ENCODE results near the gene CLEC1B. TPM values are rescaled to one million over a fixed set of nuclear protein-coding genes. Genes with fewer than 3 reads are reported as not detected.
"Not testable (repeated sequence)": the region's sequence is repeated elsewhere in the genome, so short reads cannot be mapped to it uniquely, and the experiment has no call there.

CLEC1B gene
- total RNA-seq, 3 donors from 2014 or later = not detected

- Histone ChIP-seq H3K27ac (no peak overlapping the region), H3K4me1 (no peaks in the 10 kb centered on the region), H3K4me3 (no peak overlapping the region), H3K36me3 (no peaks in the 10 kb centered on the region), H3K9me3 (peaks cover 0 to 5% of the 10 kb centered on the region in 2 donors), H3K27me3 (no peaks in the 10 kb centered on the region)
- TF ChIP-seq POLR2AphosphoS5 (IDR thresholded peaks at IDR 0.05) = no peak
- no peak for DNase-seq (ENCODE audit: low spot score in 2 of 2)
- intact Hi-C loops (cut with DNase I; ENCODE audit: low total_unique reads) = no loop called here
Observed at GRCh38 chr12:10001171-10001776, 2.4 kb upstream of the CLEC1B start.

DNA sequence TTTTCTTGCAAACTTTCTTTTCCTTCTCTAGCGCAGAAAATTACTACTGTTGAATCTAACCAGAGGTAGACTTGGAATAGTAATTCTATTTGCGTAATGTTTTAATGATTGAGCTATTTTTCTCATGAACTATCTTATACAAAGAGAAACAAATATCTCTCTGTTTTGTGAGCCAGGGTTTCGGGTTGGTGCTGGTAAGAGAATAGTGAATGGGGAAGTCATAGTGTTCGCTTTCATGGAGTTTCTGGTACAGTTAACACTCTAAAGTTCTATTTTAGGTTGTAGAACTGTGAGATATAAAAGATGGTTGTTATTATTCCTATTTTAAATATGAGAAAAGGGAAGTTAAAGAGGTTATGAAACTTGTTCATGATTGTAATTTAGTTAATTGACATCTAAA is 6.6 kb downstream of the CLEC1B start:
- DNase-seq (ENCODE audit: low spot score in 2 of 2) = no peak
- Histone ChIP-seq H3K4me1 (no peaks in the 10 kb centered on the region), H3K36me3 (no peaks in the 10 kb centered on the region), H3K27me3 (no peaks in the 10 kb centered on the region), H3K4me3 (no peak overlapping the region), H3K9me3 (no peaks in the 10 kb centered on the region), H3K27ac (no peak overlapping the region)
- TF ChIP-seq, protein P1, sequence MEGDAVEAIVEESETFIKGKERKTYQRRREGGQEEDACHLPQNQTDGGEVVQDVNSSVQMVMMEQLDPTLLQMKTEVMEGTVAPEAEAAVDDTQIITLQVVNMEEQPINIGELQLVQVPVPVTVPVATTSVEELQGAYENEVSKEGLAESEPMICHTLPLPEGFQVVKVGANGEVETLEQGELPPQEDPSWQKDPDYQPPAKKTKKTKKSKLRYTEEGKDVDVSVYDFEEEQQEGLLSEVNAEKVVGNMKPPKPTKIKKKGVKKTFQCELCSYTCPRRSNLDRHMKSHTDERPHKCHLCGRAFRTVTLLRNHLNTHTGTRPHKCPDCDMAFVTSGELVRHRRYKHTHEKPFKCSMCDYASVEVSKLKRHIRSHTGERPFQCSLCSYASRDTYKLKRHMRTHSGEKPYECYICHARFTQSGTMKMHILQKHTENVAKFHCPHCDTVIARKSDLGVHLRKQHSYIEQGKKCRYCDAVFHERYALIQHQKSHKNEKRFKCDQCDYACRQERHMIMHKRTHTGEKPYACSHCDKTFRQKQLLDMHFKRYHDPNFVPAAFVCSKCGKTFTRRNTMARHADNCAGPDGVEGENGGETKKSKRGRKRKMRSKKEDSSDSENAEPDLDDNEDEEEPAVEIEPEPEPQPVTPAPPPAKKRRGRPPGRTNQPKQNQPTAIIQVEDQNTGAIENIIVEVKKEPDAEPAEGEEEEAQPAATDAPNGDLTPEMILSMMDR (IDR thresholded peaks at IDR 0.05) = no peak
- TF ChIP-seq POLR2A (IDR thresholded peaks at IDR 0.05) (no peak), POLR2AphosphoS5 (IDR thresholded peaks at IDR 0.05) (no peak)
- intact Hi-C loops (cut with DNase I; ENCODE audit: low total_unique reads) = no loop called here

- Histone ChIP-seq H3K27me3 (no peaks in the 10 kb centered on the region), H3K9me3 (no peaks in the 10 kb centered on the region), H3K27ac (no peak overlapping the region), H3K4me1 (no peaks in the 10 kb centered on the region), H3K4me3 (no peak overlapping the region), H3K36me3 (no peaks in the 10 kb centered on the region)
- TF ChIP-seq POLR2A (IDR thresholded peaks at IDR 0.05) (no peak), POLR2AphosphoS5 (IDR thresholded peaks at IDR 0.05) (no peak)
- TF ChIP-seq, protein P1 (IDR thresholded peaks at IDR 0.05) = no peak
- no peak for DNase-seq (ENCODE audit: low spot score in 2 of 2)
- intact Hi-C loops (cut with DNase I; ENCODE audit: low total_unique reads) = no loop called here
Observed at GRCh38 chr12:9991876-9992275, 7.0 kb downstream of the CLEC1B start.

- Histone ChIP-seq H3K4me1 (no peaks in the 10 kb centered on the region), H3K36me3 (no peaks in the 10 kb centered on the region), H3K27me3 (no peaks in the 10 kb centered on the region), H3K27ac (no peak overlapping the region), H3K4me3 (no peak overlapping the region), H3K9me3 (no peaks in the 10 kb centered on the region)
- TF ChIP-seq POLR2AphosphoS5 (IDR thresholded peaks at IDR 0.05) (no peak), POLR2A (IDR thresholded peaks at IDR 0.05) (no peak)
- TF ChIP-seq, protein P1 (IDR thresholded peaks at IDR 0.05) = no peak
- intact Hi-C loops (cut with DNase I; ENCODE audit: low total_unique reads) = no loop called here
- no peak for DNase-seq (ENCODE audit: low spot score in 2 of 2)
Observed at GRCh38 chr12:9980126-9980525, 18.8 kb downstream of the CLEC1B start.

DNA sequence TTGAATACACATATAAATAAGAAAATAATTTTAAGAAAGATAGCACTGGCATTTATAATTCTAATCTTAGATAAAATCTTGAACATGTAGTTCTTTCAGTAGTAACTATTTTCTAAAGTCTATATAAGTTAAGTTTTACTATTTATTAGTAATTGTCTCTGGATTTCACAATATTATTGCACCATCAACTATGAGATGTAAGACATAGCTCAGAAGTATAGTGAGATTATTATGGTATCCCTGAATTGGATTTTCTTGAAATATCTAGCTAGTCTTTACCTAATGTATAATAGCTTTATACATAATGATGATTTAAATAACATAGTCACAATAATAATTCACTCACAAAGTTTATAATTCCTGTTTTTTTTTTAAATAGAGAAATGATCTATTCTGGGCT is 21.0 kb downstream of the CLEC1B start:
- Histone ChIP-seq H3K4me3 (no peak overlapping the region), H3K27me3 (no peaks in the 10 kb centered on the region), H3K9me3 (no peaks in the 10 kb centered on the region), H3K36me3 (no peaks in the 10 kb centered on the region), H3K27ac (no peak overlapping the region), H3K4me1 (no peaks in the 10 kb centered on the region)
- TF ChIP-seq POLR2AphosphoS5 (IDR thresholded peaks at IDR 0.05) (no peak), POLR2A (IDR thresholded peaks at IDR 0.05) (no peak)
- intact Hi-C loops (cut with DNase I; ENCODE audit: low total_unique reads) = no loop called here
- DNase-seq (ENCODE audit: low spot score in 2 of 2) = no peak

DNA sequence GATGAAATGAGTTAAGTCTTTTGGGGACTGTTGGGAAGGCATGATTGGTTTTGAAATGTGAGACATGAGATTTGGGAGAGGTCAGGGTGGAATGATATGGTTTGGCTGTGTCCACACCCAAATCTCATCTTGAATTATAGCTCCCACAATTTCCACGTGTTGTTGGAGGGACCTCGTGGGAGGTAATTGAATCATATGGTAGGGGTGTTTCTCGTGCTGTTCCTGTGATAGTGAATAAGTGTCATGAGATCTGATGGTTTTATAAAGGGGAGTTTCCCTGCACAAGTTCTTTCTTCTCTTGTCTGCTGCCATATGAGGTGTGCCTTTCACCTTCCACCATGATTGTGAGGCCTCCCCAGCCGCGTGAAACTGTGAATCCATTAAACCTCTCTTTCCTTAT is 22.3 kb downstream of the CLEC1B start:
- H3K27ac ChIP-seq; H3K27me3 ChIP-seq; H3K9me3 ChIP-seq; H3K4me3 ChIP-seq; DNase-seq (ENCODE audit: low spot score in 2 of 2); H3K36me3 ChIP-seq; H3K4me1 ChIP-seq; intact Hi-C loops (cut with DNase I; ENCODE audit: low total_unique reads): not testable (repeated sequence)

DNA sequence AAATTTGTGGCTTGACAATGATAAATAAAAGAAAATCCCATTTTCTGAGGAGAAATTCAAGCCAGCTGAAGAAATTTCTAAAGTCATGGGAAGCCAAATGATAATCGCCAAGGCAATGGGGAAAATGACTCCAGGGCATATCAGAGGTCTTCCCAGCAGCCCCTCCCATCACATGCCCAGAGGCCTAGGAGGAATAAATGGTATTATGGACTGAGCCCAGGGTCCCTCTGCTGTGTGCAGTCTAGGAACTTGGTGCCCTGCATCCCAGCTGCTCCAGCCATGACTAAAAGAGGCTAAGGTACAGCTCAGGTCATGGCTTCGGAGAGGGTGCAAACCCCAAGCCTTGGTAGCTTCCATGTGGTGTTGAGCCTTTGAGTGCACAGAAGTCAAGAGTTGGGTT is 23.3 kb downstream of the CLEC1B start:
- TF ChIP-seq POLR2A (IDR thresholded peaks at IDR 0.05) = no peak
- TF ChIP-seq POLR2AphosphoS5 (IDR thresholded peaks at IDR 0.05) = no peak
- TF ChIP-seq, protein P1 (IDR thresholded peaks at IDR 0.05) = no peak
- Histone ChIP-seq H3K27me3 (no peaks in the 10 kb centered on the region), H3K9me3 (no peaks in the 10 kb centered on the region), H3K4me3 (no peak overlapping the region), H3K36me3 (no peaks in the 10 kb centered on the region), H3K27ac (no peak overlapping the region), H3K4me1 (no peaks in the 10 kb centered on the region)
- DNase-seq (ENCODE audit: low spot score in 2 of 2) = no peak
- intact Hi-C loops (cut with DNase I; ENCODE audit: low total_unique reads) = no loop called here

DNA sequence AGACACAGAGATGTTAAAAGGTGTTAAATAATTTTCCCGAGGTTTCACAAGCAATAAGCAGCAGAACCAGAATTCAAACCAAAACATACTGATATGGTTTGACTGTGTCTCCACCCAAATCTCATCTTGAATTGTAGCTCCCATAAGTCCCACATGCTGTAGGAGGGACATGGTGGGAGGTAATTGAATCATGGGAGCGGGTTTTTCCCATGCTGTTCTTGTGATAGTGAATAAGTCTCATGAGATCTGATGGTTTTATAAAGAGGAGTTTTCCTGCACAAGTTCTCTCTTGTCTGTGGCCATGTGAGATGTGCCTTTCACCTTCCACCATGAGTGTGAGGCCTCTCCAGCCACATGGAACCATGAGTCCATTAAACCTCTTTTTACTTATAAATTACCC is 24.2 kb downstream of the CLEC1B start:
- H3K4me1 ChIP-seq; H3K27me3 ChIP-seq; H3K4me3 ChIP-seq; H3K27ac ChIP-seq; DNase-seq (ENCODE audit: low spot score in 2 of 2); H3K9me3 ChIP-seq; H3K36me3 ChIP-seq; intact Hi-C loops (cut with DNase I; ENCODE audit: low total_unique reads): not testable (repeated sequence)

All from breast epithelium (tissue), 4 donors.